Ovary (tissue), 9 donors: ENCODE results near the gene OSTF1. TPM values are rescaled to one million over a fixed set of nuclear protein-coding genes. Genes with fewer than 3 reads are reported as not detected.

Source experiments
- DNase-seq, 5 donors: peaks; one replicate each; pipeline ENCODE4 v3.0.0-alpha.2; 2019 to 2020
- H3K27ac ChIP-seq, 2 donors: fragments of 200-600 bp; one replicate each; pipeline versions ENCODE4 v1.5.1 to v1.8.0; 2019 to 2022
- H3K27me3 ChIP-seq: fragments of 200-600 bp; one replicate; pipeline ENCODE4 v1.8.0; 2022
- H3K36me3 ChIP-seq: fragments of 200-600 bp; sonication (generic); one replicate; pipeline ENCODE4 v1.5.1; 2019
- H3K4me1 ChIP-seq: one replicate; pipeline ENCODE4 v1.8.1; 2013; ENCODE audit warnings: mild to moderate bottlenecking, moderate library complexity; ENCODE audit not compliant: insufficient read depth
- H3K4me3 ChIP-seq: fragments of 200-600 bp; sonication (generic); one replicate; pipeline ENCODE4 v1.5.1; 2017
- H3K9me3 ChIP-seq, 2 donors: fragments of 200-600 bp in 1 of 2; sonication (generic) in 1 of 2; one replicate each; pipeline versions ENCODE4 v1.5.1 to v1.8.1; 2013 to 2019; ENCODE audit warnings: mild to moderate bottlenecking in 1 of 2, moderate library complexity in 1 of 2
- CTCF ChIP-seq, 3 donors: fragments of 450-650 bp in 2 of 3; fragments of 200-600 bp in 1 of 3; IDR thresholded peaks; one replicate each; pipeline versions ENCODE4 v1.5.1 to v1.8.0; 2016 to 2022; ENCODE audit warnings: antibody characterized with exemption in 3 of 3, mild to moderate bottlenecking in 1 of 3
- EP300 ChIP-seq: sonication (generic); formaldehyde crosslinking; IDR thresholded peaks from one replicate; pipeline ENCODE4 v1.6.1; 2017; ENCODE audit warnings: antibody characterized with exemption
- POLR2A ChIP-seq: fragments of 450-650 bp; IDR thresholded peaks from one replicate; pipeline ENCODE4 v1.6.1; 2017; ENCODE audit warnings: antibody characterized with exemption, mild to moderate bottlenecking, moderate library complexity
- WGBS, 3 donors: extraction: QIAGEN DNeasy Blood & Tissue Kit in 1 of 3; methylation state at CpG; one replicate each; pipeline versions ENCODE4 v1.1.5 to v1.1.7; 2013 to 2017; 5-methylcytosine and 5-hydroxymethylcytosine counted together
- intact Hi-C, 4 donors: fragments of 100-400 bp; cut with DNase I; formaldehyde crosslinking; loops; one replicate each; pipeline versions ENCODE4 v1.11.0 to v1.15.1; 2022 to 2023
- polyA plus RNA-seq, 2 donors: library from polyadenylated mRNA; stranded (reverse); fragments of 200-250 nt in 1 of 2; fragments of 350-450 nt in 1 of 2; fragmentation: Illumina TruSeq in 1 of 2; extraction: RNeasy Lipid Tissue Mini Kit (QIAGEN cat#74804) in 1 of 2; gene quantifications; one replicate each; pipeline ENCODE4 v1.2.3, GENCODE V29; 2013 to 2014
- total RNA-seq, 7 donors: library from RNA; depleted of rRNA in 2 of 7; stranded (reverse); fragments of >200 nt in 2 of 7; fragmentation: NEBNext Ultra II Directional in 3 of 7; extraction: Animal tissue kit (Norgen Biotek cat#: 25700) in 3 of 7; gene quantifications; one replicate each; pipeline versions ENCODE4 v1.1.0 to v1.2.4, GENCODE V29; 2016 to 2023
- donor health status: DM: no; HTN: no; CAD: no; lungs with moderate emphysema.
- donor health status: DM: no; HTN: no; CAD: no.
- donor health status: Bipolar disorder and iron deficiency.
- donor health status: DM: yes; HTN: yes; CAD: no.
- donor health status: DM: no; HTN: no; CAD: no.
- donor health status: DM: yes; HTN: yes; CAD: no.

Gene OSTF1
- total and polyA plus RNA-seq, 9 donors = 15.1 to 46.9 (median 20.0) TPM

- H3K9me3 ChIP-seq = no peaks in the 10 kb centered on the region
- intact Hi-C loops = no loop called here
- no peaks in the 10 kb centered on the region for H3K36me3 ChIP-seq
- DNase-seq = no peak
- peaks cover 13% of the 10 kb centered on the region for H3K4me1 ChIP-seq
- H3K27ac ChIP-seq = no peak overlapping the region
- no peaks in the 10 kb centered on the region for H3K27me3 ChIP-seq
- no peak for TF ChIP-seq EP300
- no peak for TF ChIP-seq CTCF (IDR thresholded peaks at IDR 0.05)
- TF ChIP-seq POLR2A = no peak
- no peak overlapping the region for H3K4me3 ChIP-seq
- WGBS, 3 donors = 92% methylated on average over 3 of the region's 3 CpGs
These were observed 16.3 kb downstream of the OSTF1 start for GRCh38 chr9:75104607-75105006.

GRCh38 chr9:75105019-75105540, 16.8 kb downstream of the OSTF1 start:
- no peak overlapping the region for H3K27ac ChIP-seq
- H3K9me3 ChIP-seq = no peaks in the 10 kb centered on the region
- no peak for DNase-seq
- TF ChIP-seq CTCF (IDR thresholded peaks at IDR 0.05) (no peak), POLR2A (no peak), EP300 (no peak)
- H3K4me3 ChIP-seq = no peak overlapping the region
- no peaks in the 10 kb centered on the region for H3K36me3 ChIP-seq
- intact Hi-C loops = no loop called here
- peaks cover 13% of the 10 kb centered on the region for H3K4me1 ChIP-seq
- H3K27me3 ChIP-seq = no peaks in the 10 kb centered on the region
- 82 to 89% (median 83%) methylated on average over 2 of the region's 2 CpGs for whole genome bisulfite sequencing, 3 donors

- Histone ChIP-seq H3K4me3 (no peak overlapping the region), H3K4me1 (peaks cover 13% of the 10 kb centered on the region), H3K27ac (peak overlapping the region in 1 of 2 donors; percentile 64), H3K27me3 (no peaks in the 10 kb centered on the region), H3K9me3 (no peaks in the 10 kb centered on the region), H3K36me3 (no peaks in the 10 kb centered on the region)
- intact Hi-C loops = no loop called here
- TF ChIP-seq CTCF (IDR thresholded peaks at IDR 0.05) (no peak), POLR2A (no peak), EP300 (no peak)
- 11 to 28% (median 13%) methylated on average over 2 of the region's 2 CpGs for WGBS, 3 donors
- no peak for DNase-seq
These were observed 17.5 kb downstream of the OSTF1 start for GRCh38 chr9:75105841-75106240.

- DNase-seq = peak; percentile 59 to 80 (median 75)
- TF ChIP-seq EP300 (no peak), POLR2A (no peak), CTCF (IDR thresholded peaks at IDR 0.05) (no peak)
- Histone ChIP-seq H3K4me3 (no peak overlapping the region), H3K4me1 (peaks cover 10% of the 10 kb centered on the region), H3K27me3 (no peaks in the 10 kb centered on the region), H3K27ac (peak overlapping the region in 1 of 2 donors; percentile 64), H3K9me3 (no peaks in the 10 kb centered on the region), H3K36me3 (no peaks in the 10 kb centered on the region)
- WGBS, 3 donors = 13 to 24% (median 21%) methylated on average over 6 of the region's 6 CpGs
- intact Hi-C loops = no loop called here
These were observed 18.5 kb downstream of the OSTF1 start for GRCh38 chr9:75106857-75107256.
